GM12865 (cell line): ENCODE data around the gene PCCA.
"Not testable (repeated sequence)": the region's sequence is repeated elsewhere in the genome, so short reads cannot be mapped to it uniquely, and the experiment has no call there.

Source experiments
- DNase-seq: peaks from one replicate; pipeline ENCODE4 v3.0.0; 2010; ENCODE audit warnings: low read depth
- H3K4me3 ChIP-seq: 2 replicates; pipeline ENCODE4 v1.5.1; 2011; ENCODE audit warnings: mild to moderate bottlenecking, low read depth, low read length, control low read depth
- CTCF ChIP-seq: IDR thresholded peaks from 2 replicates; pipeline ENCODE4 v1.5.1; 2011; ENCODE audit warnings: low read length, control low read depth, low read depth, inconsistent platforms; ENCODE audit not compliant: insufficient read depth; ENCODE audit errors: missing control alignments

Gene PCCA

GRCh38 chr13:100523411-100523810 is 434.5 kb downstream of the PCCA start:
- no peak for TF ChIP-seq CTCF
- DNase-seq: no peak

GRCh38 chr13:100523981-100524386 is 435.1 kb downstream of the PCCA start:
- no peak overlapping the region for H3K4me3 ChIP-seq
- DNase-seq: no peak
- TF ChIP-seq CTCF: no peak

More at GRCh38 chr13:100523411-100523810, 434.5 kb downstream of the PCCA start:
- H3K4me3 ChIP-seq: no peak overlapping the region

GRCh38 chr13:100524688-100525087 is 435.8 kb downstream of the PCCA start:
- not testable (repeated sequence) for DNase-seq, H3K4me3 ChIP-seq

- TF ChIP-seq CTCF: no peak
- no peak overlapping the region for H3K4me3 ChIP-seq
- no peak for DNase-seq
Measured at GRCh38 chr13:100525453-100526317, 436.8 kb downstream of the PCCA start.

- no peak for TF ChIP-seq CTCF
- no peak overlapping the region for H3K4me3 ChIP-seq
- no peak for DNase-seq
Measured at GRCh38 chr13:100526318-100527000, 437.6 kb downstream of the PCCA start.

GRCh38 chr13:100527644-100528043 is 438.8 kb downstream of the PCCA start:
- no peak for TF ChIP-seq CTCF
- no peak overlapping the region for H3K4me3 ChIP-seq
- DNase-seq: no peak

GRCh38 chr13:100528353-100528752 is 439.5 kb downstream of the PCCA start:
- TF ChIP-seq CTCF: no peak
- no peak overlapping the region for H3K4me3 ChIP-seq
- no peak for DNase-seq
